Testis (tissue), 3 donors: ENCODE results near the gene MCC. TPM values are rescaled to one million over a fixed set of nuclear protein-coding genes. Genes with fewer than 3 reads are reported as not detected.

Source experiments
- DNase-seq: peaks from one replicate; pipeline ENCODE4 v3.0.0-alpha.2; 2019
- H3K27ac ChIP-seq, 2 donors: fragments of 200-600 bp; sonication (generic); one replicate each; pipeline ENCODE4 v1.5.1; 2019
- H3K27me3 ChIP-seq: fragments of 200-600 bp; sonication (generic); one replicate; pipeline ENCODE4 v1.5.1; 2019
- H3K36me3 ChIP-seq: fragments of 200-600 bp; sonication (generic); one replicate; pipeline ENCODE4 v1.5.1; 2017; ENCODE audit warnings: low read depth; ENCODE audit errors: missing control alignments
- H3K4me1 ChIP-seq: fragments of 200-600 bp; sonication (generic); one replicate; pipeline ENCODE4 v1.5.1; 2019
- H3K4me3 ChIP-seq, 2 donors: fragments of 200-600 bp; sonication (generic); one replicate each; pipeline ENCODE4 v1.5.1; 2017 to 2019
- H3K9me3 ChIP-seq: fragments of 200-600 bp; sonication (generic); one replicate; pipeline ENCODE4 v1.5.1; 2017
- CTCF ChIP-seq, 3 experiments: fragments of 450-650 bp in 2 of 3; fragments of 200-600 bp in 1 of 3; sonication (generic) in 1 of 3; IDR thresholded peaks; one replicate each; pipeline ENCODE4 v1.5.1; 2016 to 2019; ENCODE audit warnings: antibody characterized with exemption in 3 of 3, mild to moderate bottlenecking in 2 of 3, moderate library complexity in 1 of 3
- POLR2A ChIP-seq: fragments of 450-650 bp; IDR thresholded peaks from one replicate; pipeline ENCODE4 v1.6.1; 2017; ENCODE audit warnings: antibody characterized with exemption, mild to moderate bottlenecking, moderate library complexity
- WGBS, 2 donors: methylation state at CpG; one replicate each; pipeline ENCODE4 v1.1.5; 2018; 5-methylcytosine and 5-hydroxymethylcytosine counted together
- intact Hi-C: fragments of 100-400 bp; cut with DNase I; formaldehyde crosslinking; loops from one replicate; pipeline ENCODE4 v1.15.1; 2023; ENCODE audit warnings: low total_unique reads
- polyA plus RNA-seq: library from polyadenylated mRNA; stranded (reverse); fragments of 350-450 nt; fragmentation: Illumina TruSeq; extraction: RNeasy Lipid Tissue Mini Kit (QIAGEN cat#74804); gene quantifications from one replicate; pipeline ENCODE4 v1.2.3, GENCODE V29; 2014; ENCODE audit warnings: low read depth, low replicate concordance; ENCODE audit not compliant: insufficient read depth
- total RNA-seq, 2 donors: library from RNA; depleted of rRNA; stranded (reverse); fragments of >200 nt; gene quantifications; one replicate each; pipeline ENCODE4 v1.2.3, GENCODE V29; 2016

Gene MCC
- total and polyA plus RNA-seq, 3 donors from 2014 or later = 7.1 to 23.7 (median 21.4) TPM

- Histone ChIP-seq H3K27me3 (no peaks in the 10 kb centered on the region), H3K27ac (no peak overlapping the region), H3K4me3 (no peak overlapping the region), H3K4me1 (peaks cover 17% of the 10 kb centered on the region), H3K9me3 (no peaks in the 10 kb centered on the region), H3K36me3 (no peaks in the 10 kb centered on the region)
- peak; percentile 33 for DNase-seq
- WGBS, 2 donors = 63 to 70% methylated on average over 9 of the region's 9 CpGs
- intact Hi-C loops = no loop called here
- no peak for TF ChIP-seq POLR2A
- TF ChIP-seq CTCF (IDR thresholded peaks at IDR 0.05) = no peak
These were observed 272.7 kb downstream of the MCC start for GRCh38 chr5:113215401-113216060.

DNA sequence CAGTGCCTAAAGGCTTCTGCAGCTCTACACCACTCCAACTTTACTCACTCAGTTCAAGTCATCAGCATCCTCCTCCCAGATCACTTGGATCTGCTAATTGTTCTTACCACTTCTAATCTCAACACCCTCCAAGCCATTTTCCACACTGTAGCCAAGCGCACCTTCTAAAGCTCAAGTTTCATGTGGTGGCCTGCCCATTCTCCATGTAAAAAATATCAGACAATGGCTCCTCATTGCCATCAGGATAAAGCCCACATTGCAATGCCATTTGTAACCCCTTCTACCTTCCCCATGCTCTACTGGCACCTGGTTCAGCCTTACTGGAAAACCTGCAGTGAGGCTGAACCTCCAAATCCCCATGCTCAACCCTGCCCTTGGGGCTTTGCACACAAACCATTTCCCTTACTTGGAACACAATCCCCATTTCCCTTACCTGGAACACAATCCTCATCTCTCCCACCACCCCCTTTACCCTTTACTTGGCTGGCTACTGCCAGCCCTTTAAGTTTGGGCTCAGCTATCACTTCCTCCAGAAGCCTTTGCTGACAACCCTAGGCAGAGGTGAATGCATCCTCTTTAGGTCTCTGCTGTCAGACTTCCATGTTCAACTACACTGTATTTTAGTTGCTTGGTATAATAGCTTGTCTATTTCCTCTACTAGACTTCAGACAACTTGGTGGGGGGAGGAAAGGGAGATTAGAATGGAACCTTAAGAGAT lies 273.5 kb downstream of the MCC start:
- TF ChIP-seq CTCF (IDR thresholded peaks at IDR 0.05) (no peak), POLR2A (no peak)
- no peaks in the 10 kb centered on the region for H3K9me3 ChIP-seq
- WGBS, 2 donors = 59 to 100% methylated on average over 1 of the region's 1 CpG
- H3K4me1 ChIP-seq = peaks cover 17% of the 10 kb centered on the region
- H3K4me3 ChIP-seq = no peak overlapping the region
- H3K27ac ChIP-seq = no peak overlapping the region
- intact Hi-C loops = no loop called here
- H3K36me3 ChIP-seq = no peaks in the 10 kb centered on the region
- no peak for DNase-seq
- H3K27me3 ChIP-seq = no peaks in the 10 kb centered on the region

- Histone ChIP-seq H3K27ac (no peak overlapping the region), H3K4me1 (peaks cover 17% of the 10 kb centered on the region), H3K4me3 (no peak overlapping the region), H3K9me3 (no peaks in the 10 kb centered on the region), H3K36me3 (no peaks in the 10 kb centered on the region), H3K27me3 (no peaks in the 10 kb centered on the region)
- DNase-seq = no peak
- 65 to 71% methylated on average over 14 of the region's 14 CpGs for WGBS, 2 donors
- TF ChIP-seq CTCF (IDR thresholded peaks at IDR 0.05) = no peak
- no peak for TF ChIP-seq POLR2A
- intact Hi-C loops = no loop called here
These were observed 274.5 kb downstream of the MCC start for GRCh38 chr5:113213551-113214425.

DNA sequence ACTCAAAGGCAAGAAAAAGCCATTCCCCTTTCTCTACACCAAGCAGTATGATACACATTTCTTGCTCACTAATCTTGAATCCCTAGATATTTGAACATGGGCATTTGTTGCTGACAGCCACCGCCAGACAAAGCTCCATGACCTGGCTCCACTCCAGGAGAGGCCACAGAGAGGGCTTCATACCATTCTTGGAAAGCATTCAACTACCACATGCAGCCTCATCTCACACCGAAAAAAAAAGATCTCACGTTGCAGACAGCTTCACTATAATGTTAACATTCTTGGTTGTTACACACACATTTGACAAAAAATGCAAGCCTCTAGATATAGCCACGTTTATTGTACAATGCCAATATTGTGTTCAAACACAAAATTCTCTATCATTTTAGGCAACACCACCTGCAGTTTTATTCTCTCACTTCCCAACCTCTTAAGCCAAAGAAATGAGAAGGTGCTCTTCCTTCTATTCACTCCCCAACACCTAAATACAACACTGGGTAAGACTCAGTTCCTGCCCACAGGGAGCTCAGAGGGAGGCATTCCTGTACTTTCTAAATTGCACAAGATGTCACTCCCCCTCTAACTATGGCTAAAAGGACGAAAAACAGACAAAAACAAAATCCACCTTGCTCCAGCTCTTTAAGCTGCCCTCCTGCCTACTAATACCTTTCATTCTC lies 275.9 kb downstream of the MCC start:
- Histone ChIP-seq H3K4me3 (no peak overlapping the region), H3K27ac (no peak overlapping the region), H3K27me3 (no peaks in the 10 kb centered on the region), H3K4me1 (peaks cover 14% of the 10 kb centered on the region), H3K36me3 (no peaks in the 10 kb centered on the region), H3K9me3 (no peaks in the 10 kb centered on the region)
- TF ChIP-seq POLR2A = no peak
- intact Hi-C loops = no loop called here
- 46 to 48% methylated on average over 5 of the region's 5 CpGs for WGBS, 2 donors
- DNase-seq = no peak
